ENCODE measurements around the gene COL18A1.
"Not testable (repeated sequence)": the region's sequence is repeated elsewhere in the genome, so short reads cannot be mapped to it uniquely, and the experiment has no call there.

Gene COL18A1

DNA sequence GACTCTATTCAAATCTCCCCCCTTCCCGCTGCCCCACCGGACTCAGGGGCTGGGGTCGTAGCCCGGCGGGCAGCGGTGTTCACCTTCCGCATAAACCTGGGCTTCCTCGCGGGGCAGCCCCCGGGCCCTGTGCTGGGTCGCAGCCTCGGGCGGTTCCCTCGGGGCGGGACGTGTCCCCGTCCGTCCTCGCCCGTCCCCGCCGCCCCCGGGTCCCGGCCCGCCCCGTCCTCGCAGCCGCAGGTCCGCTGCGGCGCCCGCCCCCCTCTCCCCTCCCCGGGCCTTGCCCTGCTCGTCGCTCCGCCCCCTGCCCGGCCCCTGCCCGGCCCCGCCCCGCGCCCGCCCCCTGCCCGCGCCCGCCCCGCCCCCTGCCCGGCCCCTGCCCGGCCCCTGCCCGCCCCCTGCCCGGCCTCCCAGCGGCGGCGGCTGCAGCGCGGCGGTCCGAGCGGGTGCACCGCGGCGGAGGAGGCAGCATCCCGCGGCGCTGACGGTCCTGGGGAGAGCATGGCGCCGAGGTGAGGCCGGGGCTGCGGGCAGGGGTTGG lies at the start of gene COL18A1:
TSS of gene COL18A1 (plus strand) at position 436 of the 541 bp plus-strand sequence. CDS start at position 502, 66 bp downstream.
- DNase-seq = no peak

GRCh38 chr21:45355573-45355972 lies 49.4 kb upstream of the COL18A1 start:
- no peak for DNase-seq

- DNase-seq = no peak
These were observed 48.7 kb upstream of the COL18A1 start for GRCh38 chr21:45356251-45356650.

DNA sequence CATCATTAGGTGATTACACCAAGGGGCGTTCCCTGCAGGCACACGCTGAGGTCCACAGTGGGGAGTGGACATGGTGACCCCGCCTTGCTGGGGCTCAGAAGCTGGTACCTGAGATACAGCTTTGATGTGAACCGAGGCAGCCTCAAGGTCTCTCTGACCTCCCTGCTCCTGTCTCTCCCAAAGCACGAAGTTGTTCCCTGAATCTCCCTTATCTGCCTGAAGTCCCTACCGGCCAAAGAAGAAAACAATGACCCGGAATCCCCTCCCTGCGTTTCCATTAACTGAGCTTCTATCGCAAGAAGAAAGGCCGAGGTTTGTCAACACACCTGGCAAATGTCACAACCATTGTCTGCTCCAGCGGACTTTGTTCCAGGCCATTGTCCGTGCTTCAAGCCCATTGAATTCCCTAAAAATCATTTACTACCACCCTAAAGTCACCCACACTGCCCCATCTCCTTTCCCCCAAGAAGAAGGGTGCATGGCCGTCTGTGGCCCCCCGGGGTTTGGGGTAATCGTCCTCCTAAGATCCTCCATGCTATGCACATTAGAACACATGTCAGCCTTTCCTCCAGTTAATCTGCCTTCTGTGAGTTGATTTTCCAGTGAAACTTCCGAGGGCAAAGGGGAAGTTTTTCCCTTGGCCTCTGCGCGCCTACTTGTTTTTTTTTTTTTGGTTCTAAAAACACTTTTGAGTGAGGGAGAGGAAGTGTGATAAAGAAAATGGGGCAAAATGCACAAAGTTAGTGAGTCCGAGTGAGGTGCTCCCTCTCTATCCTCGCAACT lies 48.1 kb upstream of the COL18A1 start:
- DNase-seq = no peak

DNA sequence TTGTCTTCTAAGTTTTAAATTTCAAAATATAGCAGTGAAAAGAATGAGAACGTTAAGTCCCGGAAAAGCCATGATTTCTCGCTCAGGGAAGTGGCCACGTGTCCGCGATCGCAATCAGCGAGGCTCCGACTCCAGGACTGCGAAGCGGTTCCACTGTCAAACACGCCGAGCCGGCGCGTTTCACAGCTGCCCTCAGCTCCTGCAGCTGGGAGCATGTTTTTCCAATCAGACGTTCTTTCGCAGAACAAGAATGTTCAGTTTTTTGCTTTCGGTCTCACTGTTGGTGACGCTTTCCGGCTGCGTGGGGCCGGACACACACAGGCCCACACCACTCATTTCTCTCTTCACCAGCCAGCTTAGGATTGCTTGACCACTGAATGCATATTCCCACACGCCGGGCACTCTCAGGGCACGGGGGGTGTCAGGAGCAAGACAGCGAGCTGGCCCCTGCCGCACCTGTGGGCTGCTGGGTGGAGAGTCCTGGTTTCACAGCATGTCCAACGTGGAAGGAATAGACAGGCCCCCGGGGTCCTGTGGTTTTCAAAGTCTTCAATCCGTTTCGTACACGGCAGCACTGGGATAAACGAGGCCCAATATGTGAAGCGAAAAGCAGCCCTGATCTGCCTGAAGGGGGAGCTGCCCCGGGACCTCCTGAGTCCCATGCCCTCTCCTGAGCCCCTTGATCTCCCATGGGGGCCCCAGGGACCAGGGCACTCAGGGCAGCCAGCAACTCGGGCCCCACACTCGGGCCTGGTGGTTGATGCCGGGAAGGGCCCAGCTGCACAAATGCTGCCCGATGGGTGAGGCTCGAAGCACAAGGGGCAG lies 47.3 kb upstream of the COL18A1 start:
- DNase-seq = no peak

GRCh38 chr21:45358261-45358670 lies 46.7 kb upstream of the COL18A1 start:
- DNase-seq = no peak

DNA sequence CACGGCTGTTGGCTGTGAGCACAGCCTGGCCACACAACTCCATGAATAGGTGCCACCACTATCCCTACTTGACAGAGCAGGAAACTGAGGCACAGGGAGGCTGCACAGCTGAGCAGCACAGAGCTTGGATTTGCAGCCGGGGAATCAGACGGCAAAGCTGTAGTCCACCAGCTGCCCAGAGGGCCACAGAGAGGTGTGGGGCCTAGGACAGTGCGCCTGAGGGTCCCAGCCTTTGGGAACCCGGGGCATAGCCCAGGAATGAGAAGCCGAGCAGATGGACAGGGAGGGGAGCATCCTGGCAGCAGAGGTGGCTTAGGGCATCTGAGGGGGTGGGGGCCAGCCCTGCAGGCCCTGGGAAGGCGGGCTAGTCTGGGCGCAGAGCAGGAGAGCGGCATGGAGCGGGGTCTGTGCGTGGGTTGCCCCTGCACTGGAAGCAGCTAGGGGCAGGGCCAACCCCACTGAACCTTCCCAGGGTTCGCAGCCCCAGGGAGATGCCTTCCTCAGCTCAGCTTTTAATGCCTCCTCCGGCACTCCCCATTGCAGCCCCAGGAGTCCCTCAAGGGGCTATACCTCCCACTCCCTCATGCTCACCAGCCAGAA lies 46.2 kb upstream of the COL18A1 start:
- DNase-seq = no peak

DNA sequence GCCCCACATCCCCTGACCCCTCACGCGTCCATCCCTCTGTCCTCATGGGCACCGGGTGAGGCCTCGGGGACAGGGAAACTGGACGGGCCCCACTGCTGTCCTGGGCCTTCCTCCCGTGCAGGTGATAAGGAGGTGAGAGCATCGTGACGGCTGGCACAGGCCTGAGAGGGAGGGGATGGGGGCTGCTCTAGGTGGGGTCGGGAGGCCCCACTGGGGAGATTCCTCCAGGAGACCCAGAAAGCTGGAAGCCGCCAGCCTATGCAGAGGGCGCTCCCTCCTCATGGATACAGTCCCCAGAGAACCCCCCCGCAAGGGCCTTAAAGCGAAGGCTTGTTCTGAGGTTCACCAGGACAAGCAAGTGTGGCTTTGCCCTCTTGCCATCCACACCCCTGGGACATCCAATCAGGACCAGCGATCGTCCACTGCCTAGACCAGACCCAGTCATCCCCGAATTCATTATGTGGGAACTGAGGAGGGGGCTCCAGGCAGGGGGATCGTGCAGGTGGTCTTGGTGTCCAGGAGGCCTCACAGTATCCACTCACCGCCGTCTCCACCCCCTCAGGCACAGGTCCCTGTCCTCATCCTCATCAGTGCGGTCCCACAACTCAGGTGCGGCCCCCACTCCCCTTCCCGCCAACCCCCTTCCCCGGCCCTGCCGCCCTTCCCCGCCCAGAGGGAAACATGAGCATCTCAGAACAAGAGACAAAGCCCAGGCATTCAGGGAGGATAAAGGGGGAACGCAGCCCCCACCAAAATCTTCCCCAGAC lies 45.3 kb upstream of the COL18A1 start:
- no peak for DNase-seq

DNA sequence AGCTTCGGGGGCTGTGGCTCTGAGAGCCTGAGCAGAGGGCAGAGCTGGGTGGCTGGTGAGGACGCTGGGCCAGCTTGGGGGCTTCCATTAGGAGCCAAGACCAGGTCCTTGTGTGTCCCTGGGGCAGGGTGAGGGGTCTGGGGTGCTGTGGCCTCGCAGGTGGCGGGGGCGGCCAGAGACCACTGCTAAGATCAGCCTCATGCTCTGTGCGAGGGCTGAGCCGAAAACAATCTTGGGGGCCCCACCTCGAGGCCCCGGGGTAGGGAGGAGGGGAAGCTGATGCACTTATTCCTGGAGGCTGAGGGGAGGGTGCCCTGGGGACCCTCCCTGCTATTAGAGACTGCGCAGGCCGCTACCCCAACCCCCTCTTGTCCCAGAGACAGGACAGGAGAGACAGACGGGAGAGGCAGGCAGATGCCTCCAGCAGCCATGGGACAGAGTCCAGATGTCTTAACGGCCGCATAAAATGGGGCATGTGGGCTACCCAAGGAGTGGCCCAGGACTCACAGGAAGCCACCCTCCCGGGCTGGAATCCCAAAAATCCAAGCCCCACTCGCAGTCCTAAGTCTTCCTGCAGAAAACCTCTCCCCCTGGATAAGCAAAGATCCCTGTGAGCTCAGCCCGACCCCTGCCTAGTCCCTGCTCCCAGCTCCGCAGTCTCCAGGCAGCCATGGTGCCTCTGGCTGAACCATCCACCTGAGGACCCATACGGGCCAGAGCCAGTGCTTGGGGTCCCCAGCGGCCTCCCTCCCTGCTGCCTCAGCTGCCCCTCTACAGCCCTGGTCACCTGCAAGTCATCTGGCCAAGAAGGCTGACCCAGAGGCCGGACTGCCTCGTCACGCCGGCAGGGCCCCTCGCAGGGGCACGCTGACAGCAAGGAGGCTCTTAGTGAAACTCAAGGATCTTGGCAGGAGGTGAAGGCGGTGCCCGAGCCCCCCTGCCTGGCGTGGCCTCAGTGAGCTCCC lies 43.6 kb upstream of the COL18A1 start:
- DNase-seq = no peak

DNA sequence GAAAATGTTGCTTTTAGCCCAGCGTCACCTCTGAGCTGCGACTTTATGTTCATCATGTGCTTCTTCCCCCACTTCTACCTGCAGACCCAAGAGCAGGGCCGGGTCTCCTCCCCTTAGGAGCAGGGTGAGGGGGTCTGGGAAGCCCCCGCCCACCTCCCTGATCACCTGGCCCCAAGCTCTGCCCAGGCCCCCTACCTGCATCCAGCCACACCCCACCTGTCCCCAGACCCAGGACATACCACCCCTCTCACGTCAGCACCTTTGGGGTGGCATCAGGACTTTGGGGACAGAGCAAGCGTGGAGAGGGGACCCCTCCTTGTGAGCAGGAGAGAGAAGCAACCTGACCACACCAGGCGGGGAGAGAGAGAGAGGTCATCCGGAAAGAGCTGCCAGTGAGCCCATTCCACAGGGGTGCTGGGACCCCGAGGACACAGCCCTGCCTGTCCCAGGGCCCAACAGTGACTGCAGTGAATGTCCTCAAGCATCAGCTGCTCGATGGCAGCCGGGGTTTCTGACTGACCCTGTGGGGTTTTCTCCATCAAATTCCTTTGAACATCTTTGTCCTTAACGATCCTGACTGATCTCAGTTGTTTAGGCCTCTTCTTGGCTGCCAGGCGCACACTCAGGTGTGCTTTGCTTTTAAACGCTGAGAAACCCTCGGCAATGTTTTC lies 42.8 kb upstream of the COL18A1 start:
- DNase-seq = no peak

DNA sequence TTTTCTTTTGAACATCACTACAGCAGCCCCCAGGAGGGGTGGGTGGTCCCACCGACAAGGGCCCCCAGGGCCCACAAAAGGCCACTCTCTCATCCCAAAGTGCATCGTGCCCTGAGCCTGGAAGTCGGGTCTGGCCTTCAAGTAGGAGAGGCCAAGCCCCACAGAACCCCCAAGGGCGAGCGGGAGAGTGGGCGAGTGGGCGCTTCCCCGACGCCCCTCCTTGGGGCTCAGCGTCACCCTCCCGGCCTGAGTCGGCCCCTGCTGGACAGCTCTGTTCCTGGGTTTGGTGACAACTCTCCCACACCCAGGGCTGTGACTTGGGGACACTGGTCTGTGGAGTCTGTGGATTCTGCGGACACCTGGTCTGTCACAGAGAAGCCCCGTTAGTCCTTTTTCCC lies 42.2 kb upstream of the COL18A1 start:
- DNase-seq = no peak

GRCh38 chr21:45363272-45363671 lies 41.7 kb upstream of the COL18A1 start:
- not testable (repeated sequence) for DNase-seq

DNA sequence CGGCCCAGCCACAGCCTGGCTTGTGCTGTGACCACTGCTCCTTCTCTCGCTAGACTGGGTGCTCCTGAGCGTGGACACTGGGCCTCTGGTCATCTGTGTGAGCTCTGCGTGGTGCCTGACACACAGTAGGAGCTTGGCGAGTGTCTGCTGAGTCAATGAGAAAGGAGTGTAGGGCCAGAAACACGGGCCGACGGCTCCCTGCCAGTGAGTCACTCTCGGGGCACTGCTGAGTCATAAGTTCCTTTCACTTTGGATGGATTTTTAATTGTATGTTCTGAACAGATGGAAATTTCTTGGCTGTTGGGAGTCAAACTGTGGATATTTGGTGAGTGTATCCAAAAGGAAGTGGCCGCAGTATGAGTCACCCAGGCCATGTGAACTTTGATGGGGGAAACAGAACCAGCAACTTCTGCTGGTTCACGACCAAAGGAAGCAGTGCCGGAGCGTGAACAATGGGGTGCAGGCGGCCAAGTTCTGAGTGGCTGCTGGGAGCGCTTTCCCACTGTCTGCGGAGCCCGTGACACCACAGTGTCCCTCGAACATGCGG lies 41.0 kb upstream of the COL18A1 start:
- no peak for DNase-seq

- no peak for DNase-seq
These were observed 40.3 kb upstream of the COL18A1 start for GRCh38 chr21:45364468-45365185.

DNA sequence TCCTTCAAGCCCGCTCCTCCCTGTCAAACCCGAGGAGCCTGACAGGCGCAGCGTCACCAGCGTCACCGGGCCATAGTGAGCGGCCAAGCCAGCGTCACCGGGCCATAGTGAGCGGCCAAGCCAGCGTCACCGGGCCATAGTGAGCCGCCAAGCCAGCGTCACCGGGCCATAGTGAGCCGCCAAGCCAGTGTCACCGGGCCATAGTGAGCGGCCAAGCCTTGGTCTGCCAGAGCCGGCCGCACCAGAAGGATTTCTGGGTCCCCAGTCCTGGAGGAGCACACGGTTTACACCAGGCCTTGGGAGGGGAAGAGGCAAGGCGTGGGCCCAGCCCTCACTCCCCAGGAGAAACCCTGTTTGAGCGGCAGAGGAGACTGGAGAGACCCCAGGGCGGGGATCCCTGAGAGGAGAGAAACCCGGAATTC lies 39.8 kb upstream of the COL18A1 start:
- DNase-seq = no peak

DNA sequence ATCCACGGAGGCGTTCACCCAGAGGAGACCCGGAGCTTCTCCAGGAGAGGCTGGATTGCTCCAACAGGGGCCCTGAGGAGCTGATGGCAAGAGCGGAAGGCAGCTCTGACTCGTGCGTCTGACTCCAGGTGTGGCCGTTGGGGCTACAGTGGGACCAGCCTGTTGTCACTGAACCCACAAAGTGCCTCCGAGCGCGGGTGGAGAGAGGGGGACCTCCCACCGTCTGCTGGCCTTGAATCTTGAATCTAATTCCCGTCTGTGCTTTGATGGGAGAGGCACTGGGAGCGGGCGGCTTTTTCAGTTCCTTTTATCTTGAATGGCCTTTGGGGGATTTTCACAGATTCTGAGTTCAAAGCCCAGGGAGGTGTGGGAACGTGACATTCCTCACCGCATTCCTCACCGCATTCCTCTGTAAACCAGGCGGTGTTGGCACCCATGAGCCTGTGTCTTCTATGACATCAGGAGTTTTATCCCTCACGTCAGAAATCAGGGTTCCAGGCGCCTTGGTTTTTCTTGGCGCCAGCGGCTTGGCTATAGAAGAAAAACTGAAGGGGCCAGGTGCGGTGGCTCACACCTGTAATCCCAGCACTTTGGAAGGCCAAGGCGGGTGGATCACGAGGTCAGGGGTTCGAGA lies 39.2 kb upstream of the COL18A1 start:
- no peak for DNase-seq

DNA sequence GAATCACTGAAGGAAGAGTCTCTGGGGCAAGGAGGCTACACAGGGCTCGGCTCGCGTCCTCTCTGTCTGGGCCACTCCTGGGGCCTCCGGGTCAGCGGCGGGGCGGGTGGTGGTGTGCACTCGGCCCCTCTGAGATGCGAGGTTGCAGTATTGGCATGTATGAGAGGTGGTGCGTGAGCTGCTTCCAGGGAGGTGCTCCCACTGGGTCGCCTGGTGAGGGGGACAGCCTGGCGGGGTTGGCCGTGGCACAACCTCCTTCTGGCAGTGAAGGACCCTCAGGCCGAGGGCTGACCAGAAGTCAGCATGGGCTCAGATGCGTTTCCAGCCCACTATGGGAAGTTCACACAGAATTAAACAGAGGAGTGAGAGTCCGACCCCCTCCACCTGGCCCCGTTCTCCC lies 38.5 kb upstream of the COL18A1 start:
- DNase-seq = no peak

DNA sequence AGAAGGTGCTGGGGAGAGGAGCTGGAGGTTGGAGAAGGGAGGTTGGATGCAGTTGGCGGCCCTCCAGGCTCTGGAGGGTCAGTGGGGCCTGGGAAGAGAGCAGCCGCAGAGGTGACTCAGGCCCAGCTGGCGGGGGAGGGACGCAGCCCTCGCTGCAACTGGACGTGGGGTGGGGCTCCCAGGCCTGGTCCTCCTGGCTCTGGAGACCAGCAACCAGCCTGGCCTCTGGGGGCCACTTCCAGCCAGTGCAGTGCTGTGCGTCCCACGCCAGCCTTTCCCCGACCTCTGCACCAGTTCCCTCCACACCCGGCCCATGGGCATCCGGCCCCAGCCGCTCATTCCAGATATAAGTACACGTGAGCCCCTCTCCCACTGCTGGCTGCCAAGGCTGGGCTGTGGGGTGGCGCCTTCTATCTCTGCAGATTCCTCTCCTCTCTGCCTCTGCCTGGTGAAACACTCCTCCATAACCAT lies 38.0 kb upstream of the COL18A1 start:
- no peak for DNase-seq

Measured in GDM1 (cell line).